HG03354 (cell line): ENCODE data around the gene PTMA.
"Not testable (repeated sequence)": the region's sequence is repeated elsewhere in the genome, so short reads cannot be mapped to it uniquely, and the experiment has no call there.

Experiments used
- ATAC-seq: cut with Tn5 transposase; IDR thresholded peaks from one replicate; pipeline ENCODE4 v1.9.1; 2021; ENCODE audit warnings: mild to moderate bottlenecking; ENCODE audit not compliant: unreplicated experiment, poor library complexity, severe bottlenecking

The PTMA gene, protein sequence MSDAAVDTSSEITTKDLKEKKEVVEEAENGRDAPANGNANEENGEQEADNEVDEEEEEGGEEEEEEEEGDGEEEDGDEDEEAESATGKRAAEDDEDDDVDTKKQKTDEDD

DNA sequence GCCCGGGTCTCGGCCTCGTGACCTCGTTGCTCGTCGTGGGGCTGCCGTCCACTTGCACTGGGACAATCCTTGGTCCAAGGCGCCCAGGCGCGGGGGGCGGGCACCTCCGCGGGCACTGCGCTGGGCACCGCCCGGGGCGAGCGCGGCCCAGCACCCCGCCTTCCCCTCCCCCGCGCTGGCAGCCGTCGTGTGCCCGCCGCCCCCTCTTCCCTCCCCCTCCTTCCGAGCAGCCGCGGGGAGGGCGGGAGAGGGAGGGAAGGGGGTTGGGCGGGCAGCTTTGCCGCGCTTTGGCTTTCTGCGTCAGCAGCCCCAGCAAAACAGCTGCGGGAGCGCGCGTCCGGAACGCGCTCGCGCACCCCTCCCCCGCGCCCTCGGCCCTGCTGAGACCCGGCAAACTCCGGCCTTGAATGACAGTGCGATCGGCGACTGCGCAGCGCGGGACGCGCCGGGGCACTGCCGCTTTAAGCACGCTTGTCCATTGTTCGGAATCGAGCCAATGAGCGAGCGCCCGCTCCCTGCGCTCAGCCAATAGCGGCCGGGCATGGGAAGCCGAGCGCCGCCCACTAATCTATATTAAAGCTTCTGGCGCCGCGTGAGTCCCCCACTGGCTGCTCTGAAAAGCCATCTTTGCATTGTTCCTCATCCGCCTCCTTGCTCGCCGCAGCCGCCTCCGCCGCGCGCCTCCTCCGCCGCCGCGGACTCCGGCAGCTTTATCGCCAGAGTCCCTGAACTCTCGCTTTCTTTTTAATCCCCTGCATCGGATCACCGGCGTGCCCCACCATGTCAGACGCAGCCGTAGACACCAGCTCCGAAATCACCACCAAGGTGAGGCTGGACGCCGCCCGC is at the start of gene PTMA:
Gene PTMA (plus strand): TSS at position 599 of the 846 bp plus-strand sequence. CDS start 182 bp downstream, at position 781.
- peak; percentile 63 for ATAC-seq

DNA sequence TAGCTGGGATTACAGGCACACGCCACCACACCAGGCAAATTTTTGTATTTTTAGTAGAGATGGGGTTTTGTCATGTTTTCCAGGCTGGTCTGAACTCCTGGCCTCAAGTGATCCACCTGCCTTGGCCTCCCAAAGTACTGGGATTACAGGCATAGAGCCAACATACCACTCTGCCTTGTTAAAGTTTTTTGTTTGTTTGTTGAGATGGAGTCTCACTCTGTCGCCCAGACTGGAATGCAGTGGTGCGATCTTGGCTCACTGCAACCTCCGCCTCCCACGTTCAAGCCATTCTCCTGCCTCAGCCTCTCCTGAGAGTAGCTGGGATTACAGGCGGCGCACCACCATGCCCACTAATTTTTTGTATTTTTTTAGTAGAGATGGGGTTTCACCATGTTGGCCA is 48.3 kb upstream of the PTMA start:
- not testable (repeated sequence) for ATAC-seq

DNA sequence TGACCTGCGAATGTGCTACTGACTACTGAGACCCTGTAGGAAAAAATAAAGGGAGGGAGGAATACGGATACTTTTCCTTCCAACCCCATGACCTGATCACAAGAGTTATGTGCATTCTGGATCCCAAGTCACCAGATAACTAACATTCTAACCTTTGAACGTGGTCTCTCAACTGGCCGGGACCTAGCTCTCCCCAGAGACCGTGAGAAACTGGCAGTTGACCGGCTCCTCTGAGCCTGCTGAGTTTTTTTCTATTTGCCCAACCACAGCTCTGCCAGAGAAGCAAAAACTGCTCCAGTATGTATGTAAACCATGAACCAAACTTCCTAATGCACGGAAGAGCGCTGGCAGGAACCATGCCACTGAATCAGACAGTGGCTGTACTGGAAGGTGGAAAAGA is 47.5 kb upstream of the PTMA start:
- ATAC-seq = no peak

DNA sequence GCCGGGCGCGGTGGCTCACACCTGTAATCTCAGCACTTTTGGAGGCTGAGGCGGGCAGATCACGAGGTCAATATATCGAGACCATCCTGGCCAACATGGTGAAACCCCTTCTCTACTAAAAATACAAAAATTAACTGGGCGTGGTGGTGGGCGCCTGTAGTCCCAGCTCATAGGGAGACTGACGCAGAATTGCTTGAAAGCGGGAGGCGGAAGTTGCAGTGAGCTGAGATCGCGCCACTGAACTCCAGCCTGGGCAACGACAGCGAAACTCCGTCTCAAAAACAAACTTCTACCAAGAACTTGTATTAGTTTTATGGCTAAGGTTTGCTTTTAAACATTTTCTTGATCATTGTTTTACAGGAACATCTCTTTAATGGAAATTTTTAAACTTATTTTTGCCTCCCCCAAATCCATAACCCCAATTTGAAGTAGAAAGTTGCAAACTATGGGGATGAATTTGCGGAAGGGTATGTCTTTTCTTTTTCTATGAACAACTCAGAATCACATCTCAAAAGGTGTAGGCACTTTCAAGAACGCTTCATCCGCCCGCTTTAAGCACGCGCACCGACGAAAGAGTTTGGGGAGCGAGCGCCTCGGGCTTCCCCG is 46.8 kb upstream of the PTMA start:
- ATAC-seq = no peak

DNA sequence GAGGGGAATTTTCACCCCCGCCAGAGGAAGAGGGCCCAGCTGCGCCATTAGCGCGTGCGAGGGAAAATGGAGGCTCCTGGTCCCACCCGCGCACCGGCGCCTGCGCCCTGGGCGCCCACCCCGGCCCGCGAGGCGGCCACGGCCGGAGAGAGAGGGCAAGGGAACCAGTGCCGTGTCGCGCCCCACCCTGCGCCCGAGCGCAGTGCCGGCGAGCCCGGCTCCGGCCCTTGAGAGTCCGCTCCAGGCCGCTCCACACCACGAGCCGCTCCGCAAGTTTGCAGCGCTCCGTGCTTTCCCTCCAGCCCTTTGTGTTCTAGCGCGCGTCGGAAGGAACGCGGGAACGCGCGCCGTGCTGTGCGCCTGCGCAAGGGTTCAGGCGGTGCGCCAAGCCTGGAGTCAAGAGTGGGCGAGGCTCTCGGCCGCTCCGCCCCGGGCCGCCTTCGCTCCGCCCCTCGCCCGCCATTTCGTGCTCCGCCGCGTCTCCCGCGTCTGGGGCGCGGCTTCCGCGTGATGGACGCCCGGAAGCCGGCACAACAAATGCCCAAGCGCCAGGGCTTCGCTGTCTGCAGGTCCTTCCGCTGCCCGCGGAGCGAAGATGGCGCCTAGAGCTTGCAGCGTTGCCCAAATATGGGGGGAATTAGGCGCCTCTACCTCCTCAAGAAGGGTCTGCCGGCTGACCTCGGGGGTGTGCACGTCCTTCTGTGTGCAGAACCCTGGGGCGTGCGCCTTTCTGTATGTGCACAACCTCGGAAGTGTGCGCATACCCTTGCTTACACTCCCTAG is 46.1 kb upstream of the PTMA start:
- peak; percentile 72 for ATAC-seq

DNA sequence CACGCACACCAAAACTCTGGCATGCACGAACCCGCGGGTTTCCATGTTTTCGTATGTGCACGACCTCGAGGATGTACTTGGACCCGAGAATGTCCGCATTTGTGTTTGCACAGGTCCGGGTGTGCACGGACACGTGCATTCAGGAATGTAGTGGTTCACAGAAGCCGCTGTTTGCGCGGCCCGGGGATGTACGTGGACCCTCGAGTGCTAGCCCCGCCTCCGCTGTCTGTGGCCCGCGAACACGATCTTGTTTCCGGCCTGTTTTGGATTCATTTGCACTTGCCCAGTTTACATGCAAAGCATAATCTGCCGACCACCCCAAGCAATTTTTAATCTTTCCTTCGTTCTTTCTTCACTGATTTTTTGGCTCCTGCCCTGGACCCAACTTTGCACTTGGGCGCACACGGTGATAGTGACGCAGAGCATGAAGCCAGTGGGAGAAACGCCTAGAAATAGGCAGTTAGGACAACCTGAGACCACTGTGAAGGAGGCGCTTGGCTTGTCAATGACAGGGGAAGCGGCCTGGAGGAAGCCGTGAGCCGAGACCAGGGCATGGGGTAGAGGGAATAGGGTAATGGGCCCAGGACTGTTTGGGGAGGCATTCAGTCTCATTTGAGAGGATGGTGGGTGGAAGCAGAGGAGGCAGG is 45.4 kb upstream of the PTMA start:
- ATAC-seq = no peak

DNA sequence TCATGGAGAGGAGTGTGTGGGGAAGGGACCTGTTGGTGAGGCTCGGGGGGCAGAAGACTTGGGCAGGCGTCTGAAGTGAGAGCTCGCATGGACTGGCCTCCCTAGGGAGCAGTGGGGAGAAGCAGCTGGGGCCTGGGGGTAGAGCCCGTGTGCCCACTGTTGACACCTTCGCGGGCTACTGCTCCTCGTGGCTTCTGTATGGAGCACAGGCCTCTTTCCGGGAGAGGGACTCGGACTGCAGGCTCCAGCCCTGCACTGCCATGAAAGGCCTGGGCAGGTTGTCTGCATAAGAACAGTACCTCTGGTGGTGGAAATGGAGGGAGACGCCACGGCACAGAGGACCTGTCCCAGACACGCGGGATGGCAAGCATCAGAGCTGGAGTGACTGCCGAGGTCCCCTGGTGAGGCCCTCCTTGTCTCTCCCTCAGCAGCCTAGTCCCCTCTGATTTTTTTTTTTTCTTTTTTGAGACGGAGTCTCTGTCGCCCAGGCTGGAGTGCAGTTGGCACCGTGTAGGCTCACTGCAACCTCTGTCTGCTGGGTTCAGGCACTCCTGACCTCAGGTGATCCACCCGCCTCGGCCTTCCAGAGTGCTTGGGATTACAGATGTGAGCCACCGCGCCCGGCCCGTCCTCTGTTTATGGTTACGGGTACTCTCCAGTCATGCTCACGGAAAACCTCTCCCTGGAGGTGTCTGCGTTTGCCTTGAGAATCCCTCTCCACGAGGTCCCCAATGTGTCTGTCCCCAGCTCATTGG is 44.7 kb upstream of the PTMA start:
- no peak for ATAC-seq

DNA sequence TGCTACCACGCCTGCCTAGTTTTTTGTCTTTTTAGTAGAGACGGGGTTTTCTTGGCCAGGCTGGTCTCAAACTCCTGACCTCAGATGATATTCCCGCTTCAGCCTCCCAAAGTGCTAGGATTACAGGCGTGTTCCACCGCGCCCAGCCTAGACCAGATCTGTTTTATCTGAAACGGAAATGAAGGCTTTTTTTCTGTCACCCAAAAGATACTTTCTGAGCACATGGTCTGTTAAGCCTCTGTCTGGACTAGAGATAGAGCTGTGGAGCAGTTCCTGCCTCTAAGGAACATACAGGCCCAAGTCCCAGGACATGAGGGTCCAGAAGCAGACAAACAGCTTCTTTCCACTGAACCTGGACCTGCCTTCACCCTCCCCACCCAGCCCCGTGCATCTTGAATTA is 43.6 kb upstream of the PTMA start:
- ATAC-seq = no peak

DNA sequence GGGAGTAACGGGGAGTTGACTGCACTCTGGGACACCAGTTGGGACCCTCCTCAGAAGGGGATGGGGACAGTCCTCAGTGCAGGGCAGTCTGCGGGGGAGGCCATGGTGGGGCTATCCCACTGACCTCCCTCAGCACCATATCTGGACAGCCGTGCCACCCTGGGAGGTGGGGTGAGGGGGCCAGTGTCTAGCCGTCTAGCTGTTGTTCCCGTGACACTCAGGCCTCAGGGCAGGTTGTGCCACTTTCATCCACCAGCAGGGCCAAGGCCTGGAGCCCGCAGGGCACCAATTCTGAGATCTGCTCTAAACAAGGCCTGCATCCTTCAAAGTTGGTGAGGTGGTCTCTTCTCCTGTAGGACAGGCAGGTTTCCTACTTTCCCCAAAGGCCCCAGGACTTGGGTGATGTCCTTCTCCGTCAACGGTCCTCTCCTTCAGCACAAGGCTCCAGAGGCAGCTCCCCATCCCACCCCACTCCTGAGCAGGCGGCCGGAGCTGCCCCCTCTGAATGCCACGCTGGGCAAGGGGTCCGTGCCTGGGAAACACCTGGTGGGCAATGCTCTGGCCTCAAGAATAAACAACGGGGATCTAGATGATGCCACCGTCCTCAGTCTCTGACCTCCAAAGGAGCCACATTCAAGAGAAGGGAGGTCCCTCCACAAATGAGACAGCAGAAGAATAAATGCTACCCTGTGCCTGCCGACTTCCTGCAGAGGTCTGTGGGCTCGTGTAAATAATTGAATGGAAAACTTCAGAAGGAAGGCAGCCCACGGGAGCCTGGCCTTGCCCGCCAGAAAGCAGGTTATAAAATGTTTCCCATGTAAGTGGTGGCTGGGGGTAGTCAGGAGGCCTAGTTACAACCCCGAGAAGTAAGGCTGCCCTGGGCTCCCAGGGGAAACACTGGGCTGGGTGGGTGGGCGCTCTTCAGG is 42.8 kb upstream of the PTMA start:
- ATAC-seq = no peak

DNA sequence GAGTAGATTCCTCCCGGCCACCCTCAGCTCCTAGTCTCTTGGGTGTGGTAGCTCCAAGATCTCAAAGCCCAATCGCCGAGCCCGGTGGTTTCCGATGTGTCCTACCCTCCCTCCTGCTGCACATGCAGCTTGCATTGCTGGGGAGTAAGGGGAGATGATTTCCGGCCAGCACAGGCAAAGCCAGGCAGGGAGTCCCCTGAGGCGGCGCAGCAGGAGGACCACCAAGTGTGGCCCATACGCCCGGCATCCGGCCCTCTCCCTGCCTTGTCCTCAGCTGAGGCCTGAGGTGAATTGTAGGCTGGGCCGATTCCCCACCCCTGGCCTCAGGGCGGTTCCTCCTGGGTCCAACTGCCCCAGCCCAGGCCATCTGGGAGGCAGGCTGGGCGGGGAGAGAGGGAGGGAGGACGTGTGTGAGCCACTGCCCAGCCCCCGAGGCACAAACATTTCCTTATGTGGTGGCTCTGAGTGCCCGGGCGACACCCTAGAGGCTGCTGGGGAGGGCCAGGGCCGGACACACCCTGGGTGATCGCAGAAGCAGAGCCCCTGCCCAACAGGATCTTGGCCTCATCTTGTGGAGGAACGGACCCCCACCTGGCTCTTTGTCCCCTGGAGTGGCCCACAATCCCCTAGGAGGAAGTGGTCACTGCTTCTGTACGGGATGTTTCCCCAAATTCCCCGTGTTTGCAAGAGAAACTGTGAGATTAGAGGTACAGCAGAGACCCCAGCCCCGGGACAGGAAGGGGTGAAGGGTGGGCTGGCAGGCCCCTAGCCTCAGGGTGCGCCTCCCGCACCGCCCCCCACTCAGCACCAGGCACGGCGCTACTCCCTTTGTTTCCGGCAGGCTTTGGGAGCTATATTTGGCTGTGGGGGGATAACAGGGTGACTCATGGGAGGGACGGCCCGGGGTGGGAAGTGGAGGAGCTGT is 41.9 kb upstream of the PTMA start:
- ATAC-seq = peak; percentile 44

DNA sequence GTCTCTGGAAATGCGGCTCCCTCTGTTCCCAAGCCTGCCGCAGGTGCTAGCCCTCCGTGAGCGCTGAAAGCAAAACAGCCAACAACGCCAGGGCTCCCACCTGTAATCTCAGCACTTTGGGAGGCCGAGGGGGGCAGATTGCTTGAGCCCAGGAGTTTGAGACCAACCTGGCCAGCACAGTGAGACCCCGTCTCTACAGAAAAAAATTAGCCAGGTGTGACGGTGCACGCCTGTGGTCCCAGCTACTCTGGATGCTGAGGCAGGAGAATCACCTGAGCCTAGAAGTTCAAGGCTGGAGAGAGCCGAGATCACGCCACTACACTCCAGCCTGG is 41.3 kb upstream of the PTMA start:
- no peak for ATAC-seq

DNA sequence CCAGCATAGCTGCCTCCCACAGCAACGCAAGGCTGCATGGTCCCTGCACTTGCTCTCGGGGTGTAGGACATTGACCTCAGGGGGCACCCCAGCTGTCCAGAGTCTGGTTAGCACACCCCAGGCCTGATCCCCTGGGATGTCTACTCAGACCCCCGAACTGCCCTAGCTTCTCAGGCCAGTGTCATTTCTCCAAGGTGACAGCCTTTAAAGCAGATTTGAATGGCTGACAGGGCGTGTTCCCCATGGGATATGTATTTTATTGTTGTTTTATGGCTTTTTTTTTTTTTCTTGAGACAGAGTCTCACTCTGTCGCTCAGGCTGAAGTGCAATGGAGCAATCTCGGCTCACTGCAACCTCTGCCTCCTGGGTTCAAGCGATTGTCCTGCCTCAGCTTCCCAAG is 40.8 kb upstream of the PTMA start:
- no peak for ATAC-seq

DNA sequence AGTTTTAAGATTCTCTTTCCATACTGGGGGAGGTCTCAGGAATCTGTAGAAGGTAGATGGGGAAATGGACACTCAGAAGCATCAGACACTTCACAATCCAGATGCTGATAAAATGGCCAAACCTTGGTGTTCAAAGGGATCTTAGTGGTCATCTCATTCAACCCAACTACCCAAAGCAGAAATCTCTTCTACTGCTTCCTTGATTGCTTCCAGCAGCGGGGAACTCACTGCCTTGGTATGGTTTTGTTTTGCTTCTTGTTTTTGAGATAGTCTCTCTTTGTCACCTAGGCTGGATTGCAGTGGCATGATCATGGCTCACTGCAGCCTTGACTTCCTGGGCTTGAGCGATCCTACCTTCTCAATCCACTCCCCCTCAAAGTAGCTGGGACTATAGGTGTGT is 39.3 kb upstream of the PTMA start:
- no peak for ATAC-seq

DNA sequence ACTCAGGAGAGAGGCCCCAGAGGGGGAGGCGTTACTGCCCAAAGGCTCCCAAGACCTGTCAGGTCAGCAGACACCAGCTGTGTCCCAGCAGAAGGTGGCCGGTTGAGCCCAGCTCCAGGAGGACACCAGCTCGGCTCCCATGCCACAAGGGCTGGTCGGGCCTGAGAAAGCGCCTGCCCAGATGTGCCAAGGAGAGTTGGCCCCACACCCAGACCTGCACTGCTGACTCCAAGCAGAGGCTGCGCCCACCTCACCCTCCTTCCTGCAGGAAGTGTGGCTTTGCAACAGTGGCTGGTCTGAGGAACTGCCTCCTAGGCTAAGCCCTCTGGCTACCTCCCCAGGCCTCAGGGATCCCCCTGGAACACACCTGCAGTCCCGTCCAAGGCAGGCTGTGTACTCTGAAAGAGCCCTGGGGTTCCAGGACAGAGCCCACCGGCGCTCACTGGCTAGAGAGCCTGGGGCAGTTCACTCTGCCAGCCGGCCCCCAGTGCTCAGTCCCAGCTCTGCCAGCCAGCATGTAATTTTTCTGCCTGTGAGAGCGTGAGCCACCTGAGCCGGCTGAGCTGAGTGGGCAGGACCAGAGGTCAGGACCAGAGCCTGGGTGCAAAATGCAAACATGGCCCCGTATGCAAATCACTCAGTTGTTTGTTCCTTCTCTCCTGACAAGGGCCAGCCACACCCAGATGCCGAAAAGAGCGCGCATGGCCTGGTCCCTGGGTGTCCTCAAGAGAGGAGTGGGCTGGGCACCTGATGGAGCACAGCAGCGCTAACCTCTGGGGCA is 36.9 kb upstream of the PTMA start:
- ATAC-seq = peak; percentile 39

DNA sequence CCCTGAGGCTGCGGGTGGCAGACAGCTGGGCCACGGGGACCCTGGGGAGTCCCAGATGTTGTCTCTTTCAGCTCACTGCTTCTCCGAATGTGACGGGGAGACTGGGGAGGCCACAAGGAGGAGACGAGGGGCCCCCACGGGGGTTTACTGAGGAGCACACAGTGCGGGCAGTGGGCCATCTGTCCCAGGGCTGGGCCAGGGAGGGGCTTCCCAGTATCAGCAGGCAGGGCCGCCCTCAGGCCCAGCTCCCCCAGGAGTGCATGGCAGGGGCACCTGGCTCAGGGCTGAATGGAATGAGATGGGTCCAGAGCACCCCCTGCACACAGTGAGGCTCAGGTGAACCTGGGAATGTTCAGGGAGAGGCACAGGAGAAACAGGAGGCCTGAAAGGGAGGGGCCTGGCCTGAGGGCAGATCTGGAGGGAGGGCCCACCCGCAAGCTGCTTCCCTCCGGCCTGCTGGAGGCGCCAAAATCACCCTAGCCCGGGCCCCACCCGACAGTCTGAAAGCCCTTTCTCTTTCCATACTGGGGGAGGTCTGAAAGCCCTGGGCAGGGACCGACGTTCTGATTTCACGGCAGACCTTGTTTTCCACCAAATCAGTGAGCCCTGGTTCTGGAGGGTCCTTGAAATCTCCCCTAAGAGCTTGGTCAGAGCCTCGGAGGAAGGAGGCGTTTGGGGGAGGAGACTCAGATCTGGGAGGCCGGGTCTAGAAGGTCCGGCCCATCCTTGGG is 35.5 kb upstream of the PTMA start:
- peak; percentile 63 for ATAC-seq

DNA sequence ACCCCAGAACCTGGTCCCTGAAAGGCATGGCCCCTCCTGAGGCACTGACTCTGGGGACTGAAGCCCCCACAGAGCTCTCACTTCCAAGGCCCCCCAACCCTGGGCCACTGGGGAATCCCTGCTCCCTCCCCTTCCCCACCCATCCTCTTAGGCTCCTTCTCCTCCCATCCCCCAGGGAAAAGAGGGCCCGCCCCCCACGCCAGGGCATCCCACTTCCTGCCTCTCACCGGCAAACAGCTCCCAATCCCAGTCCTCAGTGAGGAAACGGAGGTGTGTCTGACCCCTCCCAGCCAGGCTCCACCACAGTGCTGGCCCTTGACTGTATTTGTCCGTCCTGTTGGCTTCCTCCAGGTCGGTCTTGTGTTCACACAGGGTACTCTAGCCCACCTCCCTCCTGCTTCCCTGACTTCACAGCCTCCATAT is 35.0 kb upstream of the PTMA start:
- no peak for ATAC-seq
